ENCODE data around the gene FANCC. TPM values are rescaled to one million over a fixed set of nuclear protein-coding genes. Genes with fewer than 3 reads are reported as not detected.

The FANCC gene
- total and polyA plus RNA-seq, 2 of the 8 experiments (the other 6 are each of a cell fraction or from before 2014, with no cell fraction given): 7.8 to 15.2 TPM

GRCh38 chr9:95088421-95089161 is 228.9 kb downstream of the FANCC start:
- Histone ChIP-seq H4K8ac (ENCODE audit: extremely low read depth, insufficient read depth, low read length) (no peak overlapping the region), H3K4me2 (ENCODE audit: insufficient read depth in 1 of 2, low read depth in 2 of 2, low read length in 2 of 2) (no peak overlapping the region), H3K9ac (replicated peaks in 1 of 4; ENCODE audit: extremely low read depth in 1 of 4, low read depth in 3 of 4, low read length in 3 of 4) (no peak overlapping the region), H4K20me1 (replicated peaks in 1 of 2; ENCODE audit: control insufficient read depth in 1 of 2, insufficient read depth in 2 of 2, low read length in 2 of 2) (peaks cover 1 to 3% of the 10 kb centered on the region in 2 experiments), H3K4ac (replicated peaks; ENCODE audit: insufficient read length, low read depth, low read length) (no peak overlapping the region), H3K9me3 (ENCODE audit: insufficient read depth in 2 of 2, low read depth in 1 of 2, low read length in 1 of 2) (no peaks in the 10 kb centered on the region), H2BK20ac (ENCODE audit: low read length) (no peak overlapping the region), H4K5ac (ENCODE audit: insufficient read length, low read depth, low read length) (no peak overlapping the region), H3K4me3 (ENCODE audit: extremely low read depth in 1 of 4, insufficient read depth in 2 of 4, low read depth in 3 of 4, low read length in 4 of 4) (no peak overlapping the region), H3K79me1 (ENCODE audit: low read depth, low read length) (no peaks in the 10 kb centered on the region), H2BK5ac (ENCODE audit: low read depth, low read length) (no peak overlapping the region), H3K79me2 (ENCODE audit: control insufficient read depth in 1 of 2, insufficient read depth in 2 of 2, low read length in 2 of 2) (no peaks in the 10 kb centered on the region), H2AFZ (ENCODE audit: low read length) (no peak overlapping the region), H2BK15ac (ENCODE audit: low read length) (no peak overlapping the region), H2BK12ac (ENCODE audit: low read depth, low read length) (no peak overlapping the region), H3K4me1 (replicated peaks in 1 of 4; ENCODE audit: control insufficient read depth in 3 of 4, insufficient read depth in 4 of 4, low read length in 3 of 4) (peaks cover 0 to 11% (median 7%) of the 10 kb centered on the region in 4 experiments), H3K27me3 (replicated peaks in 1 of 4; ENCODE audit: control insufficient read depth in 3 of 4, extremely low read depth in 1 of 4, insufficient read depth in 3 of 4, low read length in 3 of 4) (no peaks in the 10 kb centered on the region), H2AK5ac (ENCODE audit: low read depth, low read length) (no peak overlapping the region), H3K23me2 (ENCODE audit: low read depth, low read length) (no peaks in the 10 kb centered on the region), H2BK120ac (replicated peaks; ENCODE audit: low read depth, low read length) (no peak overlapping the region), H3K18ac (ENCODE audit: extremely low read depth, low read length) (no peak overlapping the region), H4K91ac (replicated peaks; ENCODE audit: insufficient read length, low read length) (no peak overlapping the region), H3K56ac (replicated peaks; ENCODE audit: insufficient read length, low read depth, low read length) (no peak overlapping the region), H3K23ac (ENCODE audit: insufficient read length) (no peak overlapping the region), H3K36me3 (ENCODE audit: control insufficient read depth in 2 of 4, insufficient read depth in 4 of 4, low read length in 3 of 4) (peaks cover 0 to 2% (median 0%) of the 10 kb centered on the region in 4 experiments; a peak in 1 of 8 replicates), H3K27ac (ENCODE audit: low read depth, low read length) (no peak overlapping the region), H3K14ac (ENCODE audit: insufficient read length) (no peak overlapping the region)
- DNase-seq (ENCODE audit: low read depth in 1 of 2, low spot score in 2 of 2) (no peak), FAIRE-seq (no peak)
- whole genome bisulfite sequencing, 2 experiments (ENCODE audit: extremely low coverage in 1 of 2, insufficient coverage in 1 of 2, insufficient read length in 1 of 2, insufficient replicate concordance in 2 of 2, low coverage in 1 of 2, low lambda C conversion rate in 2 of 2, missing lambda C conversion rate in 1 of 2): 90% methylated on average over 20 of the region's 26 CpGs; no CpG with 5 or more reads in 1 of the 2 experiments
- ChIA-PET POLR2A (ENCODE audit: partially characterized antibody) (interaction anchor here (0.6 kb wide), 1 partner anchor 107 kb away, joined by 3 read pairs; no protein-coding TSS in a partner anchor), CTCF (ENCODE audit: partially characterized antibody) (interaction anchor here (0.7 to 2.8 kb wide), 14 partner anchors 14 to 451 kb away, joined by 3 to 20 read pairs (median 4); no protein-coding TSS in a partner anchor)
- TF ChIP-seq POU5F1 (IDR thresholded peaks at IDR 0.05; ENCODE audit: low read depth, low read length) (no peak), RBBP5 (IDR thresholded peaks at IDR 0.05; ENCODE audit: borderline replicate concordance, low read depth, low read length) (no peak), ZNF274 (IDR thresholded peaks at IDR 0.05; ENCODE audit: borderline replicate concordance, extremely low read depth, low read length) (no peak), GABPA (IDR thresholded peaks at IDR 0.05; ENCODE audit: borderline replicate concordance, insufficient read depth, low read length) (no peak), JUN (IDR thresholded peaks at IDR 0.05; ENCODE audit: low read depth, low read length) (no peak), USF2 (IDR thresholded peaks at IDR 0.05; ENCODE audit: low read length) (no peak), CBX5 (IDR thresholded peaks at IDR 0.05; ENCODE audit: low read depth, low read length) (no peak), SIN3A (conservative IDR thresholded peaks at IDR 0.05 in 1 of 2, IDR thresholded peaks at IDR 0.05 in 1 of 2; ENCODE audit: low read depth in 1 of 2, low read length in 2 of 2) (no peak)
